Measurements from ENCODE around the gene SCGB2B2.
A peak's percentile ranks its signal among the peaks of the same experiment; 100 is the strongest.
"Not testable (repeated sequence)": the region's sequence is repeated elsewhere in the genome, so short reads cannot be mapped to it uniquely, and the experiment has no call there.

SCGB2B2 gene

GRCh38 chr19:34668690-34669089, 8.3 kb downstream of the SCGB2B2 start:
- H3K27me3 ChIP-seq (replicated peaks; ENCODE audit: control insufficient read depth, insufficient read depth, low read length); DNase-seq (ENCODE audit: low read depth); H3K9me3 ChIP-seq (ENCODE audit: control insufficient read depth, low read length); H3K36me3 ChIP-seq (ENCODE audit: control insufficient read depth, insufficient read depth, low read length, severe bottlenecking); H3K4me3 ChIP-seq (ENCODE audit: low read length); H3K4me1 ChIP-seq (ENCODE audit: control insufficient read depth, insufficient read depth, low read length); H3K9ac ChIP-seq (ENCODE audit: low read length): not testable (repeated sequence)

DNA sequence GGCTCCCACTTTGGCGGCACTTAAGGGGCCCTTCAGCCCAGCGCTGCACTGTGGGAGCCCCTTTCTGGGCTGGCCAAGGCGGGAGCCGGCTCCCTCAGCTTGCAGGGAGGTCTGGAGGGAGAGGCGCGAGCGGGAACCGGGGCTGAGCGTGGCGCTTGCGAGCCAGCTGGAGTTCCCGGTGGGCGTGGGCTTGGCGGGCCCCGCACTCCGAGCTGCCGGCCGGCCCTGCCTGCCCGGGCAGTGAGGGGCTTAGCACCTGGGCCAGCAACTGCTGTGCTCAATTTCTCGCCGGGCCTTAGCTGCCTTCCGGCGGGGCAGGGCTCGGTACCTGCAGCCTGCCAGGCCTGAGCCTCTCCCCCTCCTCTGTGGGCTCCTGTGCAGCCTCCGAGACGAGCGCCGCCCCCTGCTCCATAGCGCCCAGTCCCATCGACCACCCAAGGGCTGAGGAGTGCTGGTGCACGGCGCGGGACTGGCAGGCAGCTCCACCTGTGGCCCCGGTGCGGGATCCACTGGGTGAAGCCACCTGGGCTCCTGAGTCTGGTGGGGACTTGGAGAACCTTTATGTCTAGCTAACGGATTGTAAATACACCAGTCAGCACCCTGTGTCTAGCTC, 8.8 kb downstream of the SCGB2B2 start:
- H3K27me3 ChIP-seq (replicated peaks; ENCODE audit: control insufficient read depth, insufficient read depth, low read length); H3K36me3 ChIP-seq (ENCODE audit: control insufficient read depth, insufficient read depth, low read length, severe bottlenecking); H3K9me3 ChIP-seq (ENCODE audit: control insufficient read depth, low read length); DNase-seq (ENCODE audit: low read depth); H3K4me1 ChIP-seq (ENCODE audit: control insufficient read depth, insufficient read depth, low read length); H3K4me3 ChIP-seq (ENCODE audit: low read length): not testable (repeated sequence)
- H3K9ac ChIP-seq (ENCODE audit: low read length) = peak overlapping the region; percentile 84

DNA sequence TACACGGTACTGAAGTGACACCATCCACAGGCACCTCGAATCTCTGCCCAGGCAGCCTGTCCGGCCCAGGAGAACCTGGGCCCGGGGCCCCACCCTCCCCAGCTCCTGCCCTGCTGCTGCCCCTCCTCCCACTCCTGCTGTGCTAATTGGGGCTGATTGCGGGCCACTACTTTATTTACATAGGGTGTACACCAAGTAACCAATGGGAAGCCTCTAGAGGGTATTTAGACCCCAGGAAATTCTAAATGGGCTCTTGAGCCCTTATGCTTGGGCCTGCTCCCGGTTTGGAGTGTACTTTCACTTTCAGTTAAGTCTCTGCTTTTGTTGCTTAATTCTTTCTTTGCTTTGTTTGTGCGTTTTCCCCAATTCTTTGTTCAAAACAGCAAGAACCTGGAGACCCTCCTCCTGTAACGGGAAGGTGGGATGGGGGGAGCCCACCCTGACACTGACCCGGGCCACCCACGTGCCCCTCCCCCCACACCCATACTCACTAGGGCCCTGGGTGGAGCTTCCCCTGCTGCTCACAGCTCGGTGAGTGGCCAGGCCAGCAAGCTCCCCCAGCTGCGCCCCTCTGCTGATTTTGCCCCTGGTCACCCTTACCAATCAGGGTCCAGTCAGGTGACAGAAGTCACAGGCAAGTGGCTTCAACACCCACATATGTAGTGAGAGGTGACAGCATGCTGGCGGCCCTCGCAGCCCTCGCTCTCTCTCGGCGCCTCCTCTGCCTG, 9.4 kb downstream of the SCGB2B2 start:
- H3K9ac ChIP-seq (ENCODE audit: low read length) = peak overlapping the region; percentile 84
- no peaks in the 10 kb centered on the region for H3K9me3 ChIP-seq (ENCODE audit: control insufficient read depth, low read length)
- H3K27me3 ChIP-seq (replicated peaks; ENCODE audit: control insufficient read depth, insufficient read depth, low read length) = no peaks in the 10 kb centered on the region
- DNase-seq (ENCODE audit: low read depth) = peak; percentile 58
- peak overlapping the region; percentile 77 for H3K4me3 ChIP-seq (ENCODE audit: low read length)
- peaks cover 8% of the 10 kb centered on the region for H3K4me1 ChIP-seq (ENCODE audit: control insufficient read depth, insufficient read depth, low read length)
- H3K36me3 ChIP-seq (ENCODE audit: control insufficient read depth, insufficient read depth, low read length, severe bottlenecking) = no peaks in the 10 kb centered on the region

DNA sequence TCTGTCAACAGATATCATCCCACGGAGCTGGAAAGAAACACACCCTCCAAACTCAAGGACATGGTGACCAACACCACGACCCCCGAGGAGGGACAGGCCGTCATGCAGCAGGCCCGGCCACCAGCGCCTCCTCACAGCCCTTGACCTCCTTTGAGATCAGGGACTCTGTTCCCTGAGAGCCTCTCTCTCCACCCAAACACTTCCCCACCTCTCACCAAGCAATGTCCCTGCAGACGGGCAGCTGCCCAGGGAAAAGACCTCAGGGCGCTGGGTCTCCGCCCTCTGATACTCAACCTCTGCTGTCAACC, 10.0 kb downstream of the SCGB2B2 start:
- Histone ChIP-seq H3K9ac (ENCODE audit: low read length) (peak overlapping the region; percentile 84), H3K9me3 (ENCODE audit: control insufficient read depth, low read length) (no peaks in the 10 kb centered on the region), H3K36me3 (ENCODE audit: control insufficient read depth, insufficient read depth, low read length, severe bottlenecking) (no peaks in the 10 kb centered on the region), H3K4me1 (ENCODE audit: control insufficient read depth, insufficient read depth, low read length) (peaks cover 8% of the 10 kb centered on the region), H3K4me3 (ENCODE audit: low read length) (peak overlapping the region; percentile 77), H3K27me3 (replicated peaks; ENCODE audit: control insufficient read depth, insufficient read depth, low read length) (no peaks in the 10 kb centered on the region)
- DNase-seq (ENCODE audit: low read depth) = no peak

- no peaks in the 10 kb centered on the region for H3K9me3 ChIP-seq (ENCODE audit: control insufficient read depth, low read length)
- H3K27me3 ChIP-seq (replicated peaks; ENCODE audit: control insufficient read depth, insufficient read depth, low read length) = no peaks in the 10 kb centered on the region
- peak overlapping the region; percentile 77 for H3K4me3 ChIP-seq (ENCODE audit: low read length)
- H3K36me3 ChIP-seq (ENCODE audit: control insufficient read depth, insufficient read depth, low read length, severe bottlenecking) = no peaks in the 10 kb centered on the region
- peaks cover 8% of the 10 kb centered on the region for H3K4me1 ChIP-seq (ENCODE audit: control insufficient read depth, insufficient read depth, low read length)
- no peak for DNase-seq (ENCODE audit: low read depth)
- no peak overlapping the region for H3K9ac ChIP-seq (ENCODE audit: low read length)
These were observed 10.6 kb downstream of the SCGB2B2 start for GRCh38 chr19:34666200-34666957.

DNA sequence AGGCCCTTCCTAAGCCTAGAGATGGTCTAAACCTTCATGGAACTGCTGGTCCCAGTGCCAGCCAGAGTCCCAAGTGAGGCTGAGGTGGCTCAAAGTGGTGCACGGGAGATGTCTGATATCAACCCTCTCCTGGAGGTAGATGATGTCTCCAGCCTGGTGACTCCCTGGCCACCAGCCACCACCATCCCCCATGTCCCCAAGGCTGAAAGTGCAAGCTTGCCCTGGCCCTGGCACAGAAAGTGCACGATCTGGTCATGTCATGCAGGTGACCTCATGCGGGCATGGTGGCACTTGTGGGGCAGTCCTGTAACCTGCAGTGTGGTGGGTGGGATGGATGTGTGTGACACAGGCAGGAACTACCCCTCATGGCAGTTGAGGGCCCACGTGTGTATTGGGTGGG, 11.7 kb downstream of the SCGB2B2 start:
- H3K36me3 ChIP-seq (ENCODE audit: control insufficient read depth, insufficient read depth, low read length, severe bottlenecking); H3K4me1 ChIP-seq (ENCODE audit: control insufficient read depth, insufficient read depth, low read length); H3K4me3 ChIP-seq (ENCODE audit: low read length); H3K27me3 ChIP-seq (replicated peaks; ENCODE audit: control insufficient read depth, insufficient read depth, low read length); DNase-seq (ENCODE audit: low read depth); H3K9me3 ChIP-seq (ENCODE audit: control insufficient read depth, low read length); H3K9ac ChIP-seq (ENCODE audit: low read length): not testable (repeated sequence)

DNA sequence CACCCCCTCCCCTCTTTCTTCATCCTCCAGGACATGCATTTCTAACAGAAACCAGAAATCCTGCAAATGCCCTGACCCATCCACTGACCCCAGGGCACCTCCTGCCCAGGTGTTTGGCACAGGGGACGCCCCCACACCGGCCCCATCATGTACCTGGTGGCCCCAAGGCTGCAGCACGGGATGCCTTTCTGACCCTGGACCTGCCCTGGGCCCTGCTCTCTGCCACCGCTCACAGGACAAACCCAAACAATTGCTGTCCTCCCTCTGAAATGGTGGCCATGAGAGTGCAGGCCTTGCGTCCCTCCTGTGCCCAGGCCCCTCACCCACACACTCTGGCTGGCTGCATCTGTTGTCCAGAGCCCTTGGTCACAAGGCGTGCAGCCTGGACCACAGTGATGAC, 12.1 kb downstream of the SCGB2B2 start:
- Histone ChIP-seq H3K27me3 (replicated peaks; ENCODE audit: control insufficient read depth, insufficient read depth, low read length) (no peaks in the 10 kb centered on the region), H3K36me3 (ENCODE audit: control insufficient read depth, insufficient read depth, low read length, severe bottlenecking) (no peaks in the 10 kb centered on the region), H3K4me3 (ENCODE audit: low read length) (no peak overlapping the region), H3K9me3 (ENCODE audit: control insufficient read depth, low read length) (no peaks in the 10 kb centered on the region), H3K4me1 (ENCODE audit: control insufficient read depth, insufficient read depth, low read length) (peaks cover 8% of the 10 kb centered on the region), H3K9ac (ENCODE audit: low read length) (no peak overlapping the region)
- no peak for DNase-seq (ENCODE audit: low read depth)

GRCh38 chr19:34664168-34664567, 12.8 kb downstream of the SCGB2B2 start:
- Histone ChIP-seq H3K4me1 (ENCODE audit: control insufficient read depth, insufficient read depth, low read length) (peaks cover 8% of the 10 kb centered on the region), H3K4me3 (ENCODE audit: low read length) (no peak overlapping the region), H3K36me3 (ENCODE audit: control insufficient read depth, insufficient read depth, low read length, severe bottlenecking) (no peaks in the 10 kb centered on the region), H3K9ac (ENCODE audit: low read length) (no peak overlapping the region), H3K27me3 (replicated peaks; ENCODE audit: control insufficient read depth, insufficient read depth, low read length) (no peaks in the 10 kb centered on the region), H3K9me3 (ENCODE audit: control insufficient read depth, low read length) (no peaks in the 10 kb centered on the region)
- DNase-seq (ENCODE audit: low read depth) = no peak

DNA sequence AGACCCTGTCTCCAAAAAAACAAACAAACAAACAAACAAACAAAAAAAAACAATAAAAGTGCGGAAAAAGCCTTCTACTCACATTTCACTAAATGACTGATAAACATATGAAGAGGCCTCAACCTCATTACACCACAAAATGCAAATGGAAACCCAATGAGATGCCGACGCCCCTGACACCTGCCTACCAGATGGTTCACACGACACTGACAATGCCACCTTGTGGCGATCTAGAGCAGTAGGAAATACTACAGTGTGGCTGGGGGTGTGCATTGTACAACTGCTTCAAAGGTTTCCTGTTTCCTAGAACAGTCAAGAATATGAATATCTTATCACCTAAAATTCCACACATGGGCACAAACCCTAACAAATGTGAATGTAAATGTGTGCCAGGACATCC, 14.0 kb downstream of the SCGB2B2 start:
- peaks cover 8% of the 10 kb centered on the region for H3K4me1 ChIP-seq (ENCODE audit: control insufficient read depth, insufficient read depth, low read length)
- no peak overlapping the region for H3K4me3 ChIP-seq (ENCODE audit: low read length)
- H3K9ac ChIP-seq (ENCODE audit: low read length) = no peak overlapping the region
- H3K9me3 ChIP-seq (ENCODE audit: control insufficient read depth, low read length) = no peaks in the 10 kb centered on the region
- no peaks in the 10 kb centered on the region for H3K36me3 ChIP-seq (ENCODE audit: control insufficient read depth, insufficient read depth, low read length, severe bottlenecking)
- peak; percentile 45 for DNase-seq (ENCODE audit: low read depth)
- H3K27me3 ChIP-seq (replicated peaks; ENCODE audit: control insufficient read depth, insufficient read depth, low read length) = no peaks in the 10 kb centered on the region

GRCh38 chr19:34661357-34661756, 15.6 kb downstream of the SCGB2B2 start:
- Histone ChIP-seq H3K36me3 (ENCODE audit: control insufficient read depth, insufficient read depth, low read length, severe bottlenecking) (no peaks in the 10 kb centered on the region), H3K27me3 (replicated peaks; ENCODE audit: control insufficient read depth, insufficient read depth, low read length) (no peaks in the 10 kb centered on the region), H3K4me3 (ENCODE audit: low read length) (no peak overlapping the region), H3K9ac (ENCODE audit: low read length) (no peak overlapping the region), H3K9me3 (ENCODE audit: control insufficient read depth, low read length) (no peaks in the 10 kb centered on the region), H3K4me1 (ENCODE audit: control insufficient read depth, insufficient read depth, low read length) (peaks cover 3% of the 10 kb centered on the region)
- DNase-seq (ENCODE audit: low read depth) = no peak

GRCh38 chr19:34655651-34656050, 21.3 kb downstream of the SCGB2B2 start:
- H3K4me3 ChIP-seq (ENCODE audit: low read length) = no peak overlapping the region
- H3K4me1 ChIP-seq (ENCODE audit: control insufficient read depth, insufficient read depth, low read length) = no peaks in the 10 kb centered on the region
- no peaks in the 10 kb centered on the region for H3K36me3 ChIP-seq (ENCODE audit: control insufficient read depth, insufficient read depth, low read length, severe bottlenecking)
- no peak overlapping the region for H3K9ac ChIP-seq (ENCODE audit: low read length)
- peaks cover 14% of the 10 kb centered on the region for H3K9me3 ChIP-seq (ENCODE audit: control insufficient read depth, low read length)
- no peaks in the 10 kb centered on the region for H3K27me3 ChIP-seq (replicated peaks; ENCODE audit: control insufficient read depth, insufficient read depth, low read length)
- DNase-seq (ENCODE audit: low read depth) = no peak

Data from adipocyte (in vitro differentiated cells).